ENCODE results near the gene TRAPPC3. TPM values are rescaled to one million over a fixed set of nuclear protein-coding genes. Genes with fewer than 3 reads are reported as not detected.

Gene TRAPPC3
- total RNA-seq, 1 donor from 2014 or later, result 89.6 TPM

- DNase-seq (ENCODE audit: low read depth), result no peak
Measured at GRCh38 chr1:36154335-36154734, 5.0 kb upstream of the TRAPPC3 start.

- no peak for DNase-seq (ENCODE audit: low read depth)
Measured at GRCh38 chr1:36153476-36153875, 4.2 kb upstream of the TRAPPC3 start.

- DNase-seq (ENCODE audit: low read depth), result no peak
Measured at GRCh38 chr1:36151845-36152203, 2.5 kb upstream of the TRAPPC3 start.

- DNase-seq (ENCODE audit: low read depth), result no peak
Measured at GRCh38 chr1:36151134-36151844, 2.0 kb upstream of the TRAPPC3 start.

GRCh38 chr1:36150296-36151133 lies 1.2 kb upstream of the TRAPPC3 start:
- DNase-seq (ENCODE audit: low read depth), result peak; percentile 94

GRCh38 chr1:36149973-36150295 lies 648 bp upstream of the TRAPPC3 start:
- no peak for DNase-seq (ENCODE audit: low read depth)

GRCh38 chr1:36148821-36149236 lies 457 bp downstream of the TRAPPC3 start:
- DNase-seq (ENCODE audit: low read depth), result no peak

- no peak for DNase-seq (ENCODE audit: low read depth)
Measured at GRCh38 chr1:36144413-36144812, 4.9 kb downstream of the TRAPPC3 start.

GRCh38 chr1:36143424-36143823 lies 5.9 kb downstream of the TRAPPC3 start:
- DNase-seq (ENCODE audit: low read depth), result no peak

GRCh38 chr1:36142121-36142520 lies 7.2 kb downstream of the TRAPPC3 start:
- DNase-seq (ENCODE audit: low read depth), result peak; percentile 65

GRCh38 chr1:36139521-36139920 lies 9.8 kb downstream of the TRAPPC3 start:
- DNase-seq (ENCODE audit: low read depth), result no peak

- DNase-seq (ENCODE audit: low read depth), result no peak
Measured at GRCh38 chr1:36137776-36138175, 11.5 kb downstream of the TRAPPC3 start.

- DNase-seq (ENCODE audit: low read depth), result no peak
Measured at GRCh38 chr1:36137226-36137625, 12.1 kb downstream of the TRAPPC3 start.

GRCh38 chr1:36136535-36136934 lies 12.8 kb downstream of the TRAPPC3 start:
- peak; percentile 61 for DNase-seq (ENCODE audit: low read depth)

GRCh38 chr1:36135796-36136195 lies 13.5 kb downstream of the TRAPPC3 start:
- DNase-seq (ENCODE audit: low read depth), result no peak

- no peak for DNase-seq (ENCODE audit: low read depth)
Measured at GRCh38 chr1:36135330-36135667, 14.0 kb downstream of the TRAPPC3 start.

- no peak for DNase-seq (ENCODE audit: low read depth)
Measured at GRCh38 chr1:36134505-36135329, 14.6 kb downstream of the TRAPPC3 start.

GRCh38 chr1:36134031-36134430 lies 15.3 kb downstream of the TRAPPC3 start:
- no peak for DNase-seq (ENCODE audit: low read depth)

GRCh38 chr1:36133484-36133883 lies 15.8 kb downstream of the TRAPPC3 start:
- DNase-seq (ENCODE audit: low read depth), result peak; percentile 97

- no peak for DNase-seq (ENCODE audit: low read depth)
Measured at GRCh38 chr1:36132029-36132428, 17.3 kb downstream of the TRAPPC3 start.

GRCh38 chr1:36128905-36129206 lies 20.4 kb downstream of the TRAPPC3 start:
- no peak for DNase-seq (ENCODE audit: low read depth)

- DNase-seq (ENCODE audit: low read depth), result peak; percentile 66
Measured at GRCh38 chr1:36128126-36128904, 21.0 kb downstream of the TRAPPC3 start.

All from renal cortical epithelial cell (primary cell).